Subcutaneous adipose tissue (tissue), 4 donors: ENCODE measurements around the gene ARL2BP. TPM values are rescaled to one million over a fixed set of nuclear protein-coding genes. Genes with fewer than 3 reads are reported as not detected.

Experiments
- total RNA-seq, 4 donors: library from RNA; depleted of rRNA; stranded (reverse); fragments of >200 nt; gene quantifications; one replicate each; pipeline ENCODE4 v1.1.0, GENCODE V29; 2016
- TF ChIP-seq, protein P1 (sequence below): fragments of 450-650 bp; IDR thresholded peaks from one replicate; pipeline ENCODE4 v1.5.1; 2016; ENCODE audit warnings: low read depth, mild to moderate bottlenecking, control low read depth, antibody characterized with exemption, moderate library complexity

Gene ARL2BP
- 10 to 100 TPM; 48.8 to 94.1 (median 59.6) TPM for total RNA-seq

DNA sequence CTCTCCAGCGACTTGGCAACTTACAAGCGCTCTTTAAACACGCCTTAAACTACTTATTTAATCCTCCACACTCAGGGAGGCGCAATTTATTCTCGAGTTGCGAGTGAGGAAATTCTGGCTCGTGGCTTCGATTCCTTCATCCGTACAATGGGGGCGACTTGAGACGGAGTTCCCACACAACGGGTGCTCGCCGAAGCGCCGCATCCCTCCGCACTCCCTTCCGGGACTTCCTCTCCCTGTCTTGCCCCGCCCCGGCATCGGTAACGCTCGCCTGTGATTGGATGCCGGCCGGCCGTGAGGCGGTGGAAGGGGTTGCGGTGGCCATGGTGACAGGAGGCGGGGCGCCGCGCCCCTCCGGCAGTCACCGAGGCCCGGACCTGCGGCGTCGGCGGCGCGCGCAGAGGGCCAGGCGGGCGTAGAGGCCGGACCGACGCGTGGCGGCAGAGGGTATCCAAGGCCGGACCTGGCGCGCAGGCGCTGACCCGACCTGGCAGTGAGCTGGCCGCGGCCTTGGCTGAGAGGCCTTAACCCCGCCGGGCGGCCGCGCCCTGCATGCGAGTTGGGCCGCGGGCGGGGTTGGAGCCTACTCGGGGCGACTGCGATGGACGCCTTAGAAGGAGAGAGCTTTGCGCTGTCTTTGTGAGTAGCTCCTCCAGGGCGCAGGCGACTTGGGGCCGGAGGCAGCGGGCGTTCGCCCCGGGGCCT, at the start of gene ARL2BP:
TSS of gene ARL2BP (plus strand) at position 493 of the 705 bp plus-strand sequence. CDS start at position 602, 109 bp downstream.
- TF ChIP-seq, protein P1, sequence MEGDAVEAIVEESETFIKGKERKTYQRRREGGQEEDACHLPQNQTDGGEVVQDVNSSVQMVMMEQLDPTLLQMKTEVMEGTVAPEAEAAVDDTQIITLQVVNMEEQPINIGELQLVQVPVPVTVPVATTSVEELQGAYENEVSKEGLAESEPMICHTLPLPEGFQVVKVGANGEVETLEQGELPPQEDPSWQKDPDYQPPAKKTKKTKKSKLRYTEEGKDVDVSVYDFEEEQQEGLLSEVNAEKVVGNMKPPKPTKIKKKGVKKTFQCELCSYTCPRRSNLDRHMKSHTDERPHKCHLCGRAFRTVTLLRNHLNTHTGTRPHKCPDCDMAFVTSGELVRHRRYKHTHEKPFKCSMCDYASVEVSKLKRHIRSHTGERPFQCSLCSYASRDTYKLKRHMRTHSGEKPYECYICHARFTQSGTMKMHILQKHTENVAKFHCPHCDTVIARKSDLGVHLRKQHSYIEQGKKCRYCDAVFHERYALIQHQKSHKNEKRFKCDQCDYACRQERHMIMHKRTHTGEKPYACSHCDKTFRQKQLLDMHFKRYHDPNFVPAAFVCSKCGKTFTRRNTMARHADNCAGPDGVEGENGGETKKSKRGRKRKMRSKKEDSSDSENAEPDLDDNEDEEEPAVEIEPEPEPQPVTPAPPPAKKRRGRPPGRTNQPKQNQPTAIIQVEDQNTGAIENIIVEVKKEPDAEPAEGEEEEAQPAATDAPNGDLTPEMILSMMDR = no peak

DNA sequence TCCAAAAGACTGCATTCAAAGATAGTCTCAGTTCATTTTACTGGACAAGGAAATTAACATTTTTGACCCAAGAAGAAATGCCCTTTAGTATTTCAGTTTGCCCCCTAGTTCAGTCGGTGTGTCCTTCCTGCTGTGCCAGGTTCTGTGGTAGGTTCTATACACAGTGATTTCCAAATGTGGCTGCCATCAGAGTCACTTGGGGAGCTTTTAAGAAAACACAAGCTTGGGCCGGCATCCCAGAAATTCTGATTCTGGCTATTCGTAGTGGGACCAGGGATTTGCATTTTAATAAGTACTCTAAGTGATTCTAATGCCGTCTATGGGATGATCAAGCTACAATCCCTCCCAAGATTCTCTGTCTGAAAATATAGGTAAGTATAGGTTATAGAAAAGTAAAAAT, 48.8 kb upstream of the ARL2BP start:
- TF ChIP-seq, protein P1 = no peak

DNA sequence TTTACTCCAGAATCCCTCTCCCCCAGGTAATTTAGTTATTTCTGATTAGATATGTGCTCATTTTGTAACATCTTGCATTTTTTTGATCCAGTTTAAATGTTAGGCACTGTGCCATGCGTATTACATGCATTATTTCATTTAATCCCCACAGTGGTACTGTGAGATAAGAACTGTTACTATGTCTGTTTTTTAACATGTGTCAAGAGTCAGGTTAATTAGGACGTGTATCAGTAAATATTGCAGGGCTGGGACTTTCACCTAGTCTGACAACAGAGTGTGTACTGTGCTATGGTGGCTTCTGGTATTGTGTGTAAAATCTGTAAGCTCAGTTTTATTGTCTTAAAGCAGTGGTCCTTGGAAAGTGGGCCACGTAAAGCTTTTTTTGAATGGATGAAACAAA, 48.3 kb upstream of the ARL2BP start:
- TF ChIP-seq, protein P1 = no peak

DNA sequence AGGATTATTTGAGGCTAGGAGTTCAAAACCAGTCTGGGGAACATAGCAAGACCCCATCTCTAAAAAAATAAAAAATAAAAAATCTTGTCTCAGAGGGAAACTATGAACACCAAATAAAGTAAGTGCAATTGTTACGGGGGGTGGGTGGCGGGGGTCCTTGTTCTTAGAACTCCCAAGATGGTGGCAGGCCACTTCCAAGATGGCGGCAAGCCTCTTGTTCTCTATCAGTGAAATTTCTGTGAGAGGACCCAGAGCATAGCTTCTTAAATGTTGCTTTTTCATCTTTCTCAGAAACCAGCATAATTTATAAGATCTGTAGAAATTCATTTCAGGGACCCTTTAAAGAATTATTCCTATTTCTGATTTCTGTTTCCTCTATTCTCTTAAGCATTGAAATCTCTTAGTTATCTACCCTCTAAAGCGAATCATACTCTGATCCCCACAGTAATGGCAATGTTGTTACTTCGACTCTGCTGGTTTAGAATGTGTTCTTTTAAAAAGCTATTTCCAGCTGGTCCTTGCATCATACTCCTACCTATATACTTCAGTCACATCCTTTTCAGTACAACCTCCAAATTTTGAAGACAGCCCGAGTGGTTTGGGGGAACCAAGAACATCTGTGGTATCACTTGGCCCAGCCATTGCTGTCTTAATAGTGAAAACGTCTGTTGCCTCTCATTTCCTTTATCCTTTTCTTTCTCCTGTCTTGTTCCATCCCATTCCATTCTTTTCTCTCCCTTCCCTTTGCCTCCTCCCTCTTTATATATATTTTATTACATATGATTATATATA, 42.8 kb upstream of the ARL2BP start:
- TF ChIP-seq, protein P1 = no peak

DNA sequence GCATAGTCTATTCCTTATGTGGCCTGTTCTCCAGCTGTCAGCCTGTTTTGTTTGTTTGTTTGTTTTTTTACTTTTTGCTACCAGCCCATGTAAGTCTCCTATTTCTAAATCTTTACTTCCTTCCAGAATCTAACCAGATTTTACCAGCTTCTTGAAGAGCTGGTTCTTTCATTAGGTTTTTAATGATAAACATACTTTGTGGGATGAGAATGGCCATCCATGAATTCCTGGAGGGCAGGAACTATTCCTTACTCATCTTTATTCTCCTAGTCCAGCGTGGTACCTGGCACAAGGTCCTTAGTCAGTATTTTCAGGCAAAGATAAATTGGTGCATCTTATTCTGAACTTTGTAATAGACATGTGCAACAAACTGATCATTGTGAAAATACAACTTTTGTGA, 41.6 kb upstream of the ARL2BP start:
- TF ChIP-seq, protein P1 = no peak

DNA sequence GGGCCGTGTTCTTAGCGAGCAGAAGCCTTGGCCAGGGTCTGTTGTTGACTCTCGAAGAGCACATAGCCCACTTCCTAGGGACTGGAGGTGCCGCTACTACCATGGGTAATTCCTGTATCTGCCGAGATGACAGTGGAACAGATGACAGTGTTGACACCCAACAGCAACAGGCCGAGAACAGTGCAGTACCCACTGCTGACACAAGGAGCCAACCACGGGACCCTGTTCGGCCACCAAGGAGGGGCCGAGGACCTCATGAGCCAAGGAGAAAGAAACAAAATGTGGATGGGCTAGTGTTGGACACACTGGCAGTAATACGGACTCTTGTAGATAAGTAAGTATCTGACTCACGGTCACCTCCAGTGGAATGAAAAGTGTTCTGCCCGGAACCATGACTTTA, 40.4 kb upstream of the ARL2BP start:
- TF ChIP-seq, protein P1 = no peak

DNA sequence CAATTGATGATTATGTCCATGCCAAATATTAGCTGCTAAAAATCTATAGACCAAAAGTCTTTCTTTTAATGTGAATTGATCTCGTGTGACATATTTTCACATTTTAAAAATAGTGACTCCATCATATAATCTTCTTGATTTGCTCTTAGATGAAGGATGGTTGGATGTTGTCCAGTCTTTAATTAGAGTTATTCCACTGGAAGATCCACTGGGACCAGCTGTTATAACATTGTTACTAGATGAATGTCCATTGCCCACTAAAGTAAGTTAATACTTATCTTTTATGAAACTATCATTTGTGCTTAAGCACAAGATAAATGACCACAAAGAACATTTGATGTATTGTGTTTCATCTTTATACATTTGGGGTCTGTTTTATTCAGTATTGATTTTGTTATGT, 36.1 kb upstream of the ARL2BP start:
- TF ChIP-seq, protein P1 = no peak
